ENCODE results near the gene BEND3.

The BEND3 gene

DNA sequence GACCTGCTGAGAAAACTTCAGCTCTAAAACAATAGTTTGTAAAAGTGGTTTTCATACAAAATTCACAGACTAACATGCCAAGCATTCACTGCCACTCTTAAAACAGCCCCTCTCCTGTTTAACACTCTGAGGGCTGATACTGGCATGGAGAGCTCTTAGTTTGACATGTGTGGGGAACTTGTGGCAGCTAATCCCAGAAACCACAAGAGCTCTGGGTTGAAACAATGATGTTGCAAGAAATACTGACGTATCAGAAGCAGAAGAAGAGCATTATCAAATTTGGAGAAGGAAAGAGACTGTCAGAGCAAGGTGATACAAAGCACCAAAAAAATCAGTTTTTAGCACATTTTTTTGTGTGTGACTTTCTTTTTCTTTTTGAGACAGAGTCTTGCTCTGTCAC lies 5.1 kb downstream of the BEND3 start:
- in situ Hi-C loops (cut with HindIII; ENCODE audit: low pct_ligation_motif_present, low sequenced_read_pairs) = no loop called here
- H3K36me3 ChIP-seq (replicated peaks) = no peaks in the 10 kb centered on the region
- TF ChIP-seq, protein P1, sequence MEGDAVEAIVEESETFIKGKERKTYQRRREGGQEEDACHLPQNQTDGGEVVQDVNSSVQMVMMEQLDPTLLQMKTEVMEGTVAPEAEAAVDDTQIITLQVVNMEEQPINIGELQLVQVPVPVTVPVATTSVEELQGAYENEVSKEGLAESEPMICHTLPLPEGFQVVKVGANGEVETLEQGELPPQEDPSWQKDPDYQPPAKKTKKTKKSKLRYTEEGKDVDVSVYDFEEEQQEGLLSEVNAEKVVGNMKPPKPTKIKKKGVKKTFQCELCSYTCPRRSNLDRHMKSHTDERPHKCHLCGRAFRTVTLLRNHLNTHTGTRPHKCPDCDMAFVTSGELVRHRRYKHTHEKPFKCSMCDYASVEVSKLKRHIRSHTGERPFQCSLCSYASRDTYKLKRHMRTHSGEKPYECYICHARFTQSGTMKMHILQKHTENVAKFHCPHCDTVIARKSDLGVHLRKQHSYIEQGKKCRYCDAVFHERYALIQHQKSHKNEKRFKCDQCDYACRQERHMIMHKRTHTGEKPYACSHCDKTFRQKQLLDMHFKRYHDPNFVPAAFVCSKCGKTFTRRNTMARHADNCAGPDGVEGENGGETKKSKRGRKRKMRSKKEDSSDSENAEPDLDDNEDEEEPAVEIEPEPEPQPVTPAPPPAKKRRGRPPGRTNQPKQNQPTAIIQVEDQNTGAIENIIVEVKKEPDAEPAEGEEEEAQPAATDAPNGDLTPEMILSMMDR (IDR thresholded peaks at IDR 0.05; ENCODE audit: low read depth, low read length, missing control alignments) = no peak

DNA sequence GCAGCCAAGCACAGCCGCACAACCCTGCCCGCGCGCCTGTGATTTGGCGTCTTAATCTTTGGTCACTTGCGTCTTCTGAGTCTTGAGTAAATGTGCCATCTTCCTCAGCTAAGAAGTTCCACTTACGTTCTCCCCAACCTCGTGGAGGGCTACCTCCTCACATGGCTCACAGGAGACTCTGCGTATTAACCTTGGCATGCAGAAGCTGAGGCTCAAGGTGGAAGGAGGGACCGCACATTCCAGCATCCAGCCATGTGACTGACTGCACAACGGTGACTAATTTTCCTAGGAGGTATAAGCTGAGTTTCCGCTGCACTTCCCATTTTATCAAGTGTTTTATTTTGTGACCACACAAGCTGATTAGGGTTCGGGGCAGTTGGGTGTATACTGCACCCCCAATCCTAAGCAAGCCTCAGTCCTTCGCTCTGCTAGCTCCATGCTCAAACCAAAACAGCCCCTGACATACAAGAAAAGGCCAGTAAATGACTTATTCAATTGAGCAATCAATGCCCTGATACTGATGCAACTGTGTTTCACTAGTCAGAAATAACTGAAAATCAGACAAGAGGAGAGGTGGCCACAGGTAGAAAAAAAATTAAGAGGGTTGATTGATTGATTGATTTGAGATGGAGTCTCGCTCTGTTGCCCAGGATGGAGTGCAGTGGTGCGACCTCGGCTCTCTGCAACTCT lies 7.0 kb downstream of the BEND3 start:
- in situ Hi-C loops (cut with HindIII; ENCODE audit: low pct_ligation_motif_present, low sequenced_read_pairs) = no loop called here

More for the DNA sequence above, 5.1 kb downstream of the BEND3 start:
- Histone ChIP-seq H3K4me3 (ENCODE audit: low read depth, low read length) (no peak overlapping the region), H3K27ac (no peak overlapping the region), H3K27me3 (replicated peaks) (no peaks in the 10 kb centered on the region)
- no peak for DNase-seq

DNA sequence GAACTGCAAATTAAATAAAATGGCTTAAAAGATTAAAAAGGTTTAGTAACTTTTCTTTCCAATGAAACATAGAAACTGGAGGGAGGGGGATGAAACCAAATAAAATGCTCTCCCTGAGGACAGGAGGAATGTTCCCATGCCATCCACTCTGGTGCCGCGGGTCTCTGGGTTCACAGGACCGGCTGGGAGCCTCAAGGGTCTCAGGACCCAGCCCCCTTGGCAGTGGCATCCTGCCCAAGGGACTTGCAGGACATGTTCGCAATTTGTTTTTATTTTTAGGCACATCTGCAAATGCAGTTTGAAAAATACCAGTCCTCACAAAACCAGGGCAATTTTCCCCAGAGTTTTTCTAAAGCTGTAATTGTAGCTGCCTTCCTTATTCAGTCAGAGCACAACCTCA lies 7.5 kb downstream of the BEND3 start:
- in situ Hi-C loops (cut with HindIII; ENCODE audit: low pct_ligation_motif_present, low sequenced_read_pairs) = no loop called here
- TF ChIP-seq, protein P1 (IDR thresholded peaks at IDR 0.05; ENCODE audit: low read depth, low read length, missing control alignments) = no peak
- DNase-seq = no peak
- Histone ChIP-seq H3K36me3 (replicated peaks) (no peaks in the 10 kb centered on the region), H3K27me3 (replicated peaks) (no peaks in the 10 kb centered on the region), H3K4me3 (ENCODE audit: low read depth, low read length) (no peak overlapping the region), H3K27ac (no peak overlapping the region)

More for the DNA sequence above, 7.0 kb downstream of the BEND3 start:
- TF ChIP-seq, protein P1 (IDR thresholded peaks at IDR 0.05; ENCODE audit: low read depth, low read length, missing control alignments) = no peak
- Histone ChIP-seq H3K36me3 (replicated peaks) (no peaks in the 10 kb centered on the region), H3K4me3 (ENCODE audit: low read depth, low read length) (peak overlapping the region; percentile 15), H3K27ac (no peak overlapping the region), H3K27me3 (replicated peaks) (no peaks in the 10 kb centered on the region)
- peak; percentile 55 for DNase-seq

DNA sequence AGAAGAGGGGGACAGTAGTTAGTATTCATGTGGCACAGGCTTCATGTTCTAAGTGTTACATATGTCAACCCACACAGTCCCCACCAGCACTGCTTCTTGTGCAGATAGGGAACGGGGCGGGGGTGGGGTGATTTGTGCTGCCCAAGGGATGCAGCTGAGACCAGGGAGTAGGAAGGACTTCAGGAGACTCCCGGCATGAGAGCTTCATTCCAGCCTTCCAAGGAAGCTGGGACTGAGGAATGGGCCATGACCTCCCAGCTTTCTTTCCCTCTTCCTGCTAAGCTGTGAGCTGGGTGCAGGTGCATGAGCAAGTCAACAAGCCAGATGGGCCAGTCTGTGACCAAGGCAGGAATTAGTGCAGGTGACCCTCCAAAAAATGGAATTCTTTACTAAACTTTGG lies 9.2 kb downstream of the BEND3 start:
- TF ChIP-seq, protein P1 (IDR thresholded peaks at IDR 0.05; ENCODE audit: low read depth, low read length, missing control alignments) = no peak
- in situ Hi-C loops (cut with HindIII; ENCODE audit: low pct_ligation_motif_present, low sequenced_read_pairs) = no loop called here
- H3K4me3 ChIP-seq (ENCODE audit: low read depth, low read length) = no peak overlapping the region
- no peaks in the 10 kb centered on the region for H3K27me3 ChIP-seq (replicated peaks)
- H3K27ac ChIP-seq = no peak overlapping the region
- H3K36me3 ChIP-seq (replicated peaks) = no peaks in the 10 kb centered on the region
- no peak for DNase-seq

DNA sequence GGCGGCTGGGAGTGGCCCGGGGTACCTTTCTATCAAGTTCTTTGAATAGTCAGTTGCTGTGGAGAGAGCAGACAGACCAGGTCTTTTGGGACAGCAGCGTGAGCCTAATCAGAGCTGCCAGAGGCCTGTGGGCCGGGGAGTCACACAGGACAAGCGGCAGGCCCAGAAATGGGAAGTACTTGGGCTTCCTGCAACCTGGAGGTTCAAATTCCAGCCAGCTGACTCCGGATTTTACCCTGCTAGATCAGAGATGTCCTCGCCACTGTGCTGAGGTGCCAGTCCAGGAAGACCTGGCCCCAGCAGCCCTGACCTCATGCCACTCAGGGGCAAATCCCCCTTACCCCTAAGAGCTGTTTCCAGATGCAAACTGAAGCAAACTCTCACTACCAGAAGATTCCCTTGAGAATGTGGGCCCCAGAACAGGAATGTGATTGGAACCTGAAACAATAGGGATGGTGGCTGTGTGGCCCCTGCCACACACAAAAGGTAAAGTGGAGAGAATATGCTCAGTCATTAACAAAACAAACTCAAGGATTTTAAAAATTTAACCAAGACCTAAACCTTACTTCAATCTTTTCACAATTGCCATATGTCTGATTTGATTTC lies 9.7 kb downstream of the BEND3 start:
- Histone ChIP-seq H3K36me3 (replicated peaks) (no peaks in the 10 kb centered on the region), H3K27me3 (replicated peaks) (no peaks in the 10 kb centered on the region), H3K27ac (no peak overlapping the region), H3K4me3 (ENCODE audit: low read depth, low read length) (no peak overlapping the region)
- TF ChIP-seq, protein P1 (IDR thresholded peaks at IDR 0.05; ENCODE audit: low read depth, low read length, missing control alignments) = no peak
- DNase-seq = no peak
- in situ Hi-C loops (cut with HindIII; ENCODE audit: low pct_ligation_motif_present, low sequenced_read_pairs) = no loop called here

All from brain microvascular endothelial cell (primary cell).